Jurkat, Clone E6-1 (cell line): ENCODE results near the gene RASSF3.

Source experiments
- DNase-seq: peaks from one replicate; pipeline ENCODE4 v3.0.0-alpha.2; 2011; ENCODE audit warnings: low read depth, low spot score
- H3K4me3 ChIP-seq: 2 replicates; pipeline ENCODE4 v1.5.1; 2011; ENCODE audit warnings: mild to moderate bottlenecking, low read length, control low read depth, moderate library complexity

Gene RASSF3

DNA sequence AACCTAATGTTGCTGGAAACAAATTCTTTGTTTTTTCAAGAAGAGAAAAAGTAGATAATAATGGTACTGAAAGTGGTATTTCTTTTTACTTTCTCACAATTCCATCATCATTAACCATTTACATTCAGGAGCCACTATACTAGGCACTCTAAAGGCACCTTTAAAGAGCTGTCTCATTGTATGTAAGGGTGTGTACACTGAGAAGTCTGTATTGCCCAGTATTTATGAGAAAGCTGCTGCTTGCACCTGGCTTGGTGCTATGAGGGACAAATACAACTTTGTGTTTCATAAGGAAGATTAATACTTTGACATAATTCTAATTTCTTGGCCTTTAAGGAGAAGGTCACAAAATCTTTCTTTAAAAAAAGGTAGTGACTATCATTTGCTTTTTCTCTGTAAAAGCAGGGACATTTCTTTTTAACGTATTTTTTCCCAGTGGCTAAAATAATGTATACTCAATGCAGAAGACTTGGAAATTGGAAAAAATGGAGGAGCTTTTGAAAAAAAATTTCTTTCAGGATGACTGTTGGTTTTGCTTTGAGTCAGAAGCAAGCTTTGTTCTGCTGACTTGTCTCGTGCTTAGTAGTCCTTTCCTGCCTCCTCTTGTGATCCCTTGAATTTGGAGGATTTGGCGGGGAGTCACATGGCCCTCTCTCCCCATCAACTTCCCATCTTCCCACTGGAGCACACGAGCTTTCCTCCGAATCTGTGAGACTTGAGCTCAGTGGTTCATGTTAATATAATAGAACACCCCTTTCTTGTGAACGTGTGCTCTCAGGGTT lies 50.1 kb downstream of the RASSF3 start:
- no peak overlapping the region for H3K4me3 ChIP-seq
- DNase-seq, result no peak

DNA sequence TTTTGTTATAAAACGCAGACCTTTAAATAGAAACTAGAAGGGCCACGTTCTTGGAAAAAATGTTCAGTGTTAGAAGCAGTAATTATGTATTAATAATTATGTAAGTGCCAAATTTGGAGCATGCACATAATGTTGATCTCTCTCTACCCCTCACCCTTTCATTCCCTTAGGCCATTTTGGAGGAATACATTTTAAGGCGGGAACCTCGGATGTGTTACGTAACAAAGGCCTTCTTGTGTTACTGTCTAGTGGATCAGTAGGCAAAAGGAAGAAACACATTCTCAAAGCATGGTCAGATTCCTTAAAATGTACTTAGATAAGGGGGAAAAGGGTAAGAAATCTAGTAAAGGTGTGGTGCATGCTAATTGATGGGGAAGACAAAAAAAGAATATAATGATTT lies 52.7 kb downstream of the RASSF3 start:
- H3K4me3 ChIP-seq, result no peak overlapping the region
- DNase-seq, result no peak

DNA sequence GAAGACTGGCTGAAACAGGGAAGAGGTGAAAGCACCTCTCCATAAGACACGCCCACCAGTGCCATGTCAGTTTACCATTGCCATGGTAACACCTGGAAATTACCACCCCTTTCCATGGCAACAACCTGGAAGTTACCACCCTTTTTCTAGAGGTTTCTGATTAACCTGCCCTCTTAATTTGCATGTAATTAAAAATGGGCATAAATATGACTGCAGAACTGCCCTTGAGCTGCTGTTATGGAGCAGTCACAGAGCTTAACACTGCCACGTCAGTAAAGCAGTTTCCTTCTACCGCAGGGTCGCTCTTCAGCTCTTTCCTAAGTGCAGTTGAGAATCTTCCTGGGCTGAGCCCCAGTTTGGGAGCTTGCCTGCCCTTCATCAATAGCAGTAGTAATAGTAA lies 55.2 kb downstream of the RASSF3 start:
- DNase-seq, result no peak
- H3K4me3 ChIP-seq, result no peak overlapping the region

DNA sequence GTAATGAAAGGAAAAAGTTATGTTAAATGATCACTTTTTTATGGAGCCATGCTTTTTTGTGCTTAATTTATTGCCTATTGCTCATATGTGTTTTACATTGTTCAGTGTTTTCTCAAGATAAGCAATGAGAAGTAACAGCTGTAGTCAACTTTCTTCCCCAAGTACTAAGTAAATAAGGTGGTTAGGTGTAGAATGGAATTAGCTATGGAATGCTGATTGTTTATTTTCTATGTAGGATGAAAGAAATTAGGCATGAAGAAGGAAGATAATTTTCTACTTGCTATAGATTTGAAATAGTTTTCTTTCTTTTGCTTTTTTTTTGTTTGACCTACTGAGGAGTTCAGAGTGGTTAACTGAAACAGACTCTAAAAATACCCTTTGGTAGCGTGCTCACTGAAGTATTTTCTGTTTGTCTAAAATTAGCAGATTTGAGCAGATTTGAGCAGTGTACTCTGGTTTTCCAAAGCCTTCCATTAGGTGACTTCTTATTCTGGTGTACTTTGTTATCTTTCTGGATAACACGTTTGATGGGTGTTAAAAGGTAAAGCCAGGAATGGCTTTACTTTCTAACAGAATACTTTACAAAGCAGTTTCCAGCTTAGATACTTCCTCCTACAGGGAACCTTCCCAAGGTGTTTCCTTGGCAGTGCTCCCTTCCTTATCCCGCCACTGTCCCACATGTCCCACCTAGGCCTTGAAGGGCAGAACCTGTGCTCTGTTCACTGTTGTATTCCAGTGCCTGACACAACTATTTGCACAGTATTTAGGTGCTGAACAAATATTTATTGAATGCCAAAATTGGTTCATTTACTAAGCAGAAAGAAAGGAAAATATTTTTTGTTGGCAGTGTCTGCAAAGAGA lies 56.0 kb downstream of the RASSF3 start:
- no peak for DNase-seq
- H3K4me3 ChIP-seq, result no peak overlapping the region

DNA sequence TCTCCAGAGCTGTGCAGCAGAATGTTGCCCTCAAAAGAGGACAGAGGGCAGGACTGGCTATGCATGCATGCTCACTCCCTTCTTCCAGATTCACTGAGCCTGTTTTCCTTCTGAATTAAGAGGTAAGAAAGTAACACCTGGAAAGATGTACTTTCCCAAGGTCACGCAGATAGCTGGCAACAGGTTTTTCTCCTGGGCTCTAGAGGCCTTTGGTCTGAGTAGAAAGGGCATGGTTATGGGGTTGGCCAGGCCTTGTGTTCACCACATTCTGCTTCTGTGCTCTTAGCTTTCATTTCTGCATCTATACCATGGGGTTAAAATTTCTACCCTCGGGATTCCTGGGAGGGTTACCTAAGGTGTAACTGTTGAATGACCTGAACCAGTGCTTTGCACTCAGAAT lies 57.5 kb downstream of the RASSF3 start:
- no peak for DNase-seq
- H3K4me3 ChIP-seq, result no peak overlapping the region

DNA sequence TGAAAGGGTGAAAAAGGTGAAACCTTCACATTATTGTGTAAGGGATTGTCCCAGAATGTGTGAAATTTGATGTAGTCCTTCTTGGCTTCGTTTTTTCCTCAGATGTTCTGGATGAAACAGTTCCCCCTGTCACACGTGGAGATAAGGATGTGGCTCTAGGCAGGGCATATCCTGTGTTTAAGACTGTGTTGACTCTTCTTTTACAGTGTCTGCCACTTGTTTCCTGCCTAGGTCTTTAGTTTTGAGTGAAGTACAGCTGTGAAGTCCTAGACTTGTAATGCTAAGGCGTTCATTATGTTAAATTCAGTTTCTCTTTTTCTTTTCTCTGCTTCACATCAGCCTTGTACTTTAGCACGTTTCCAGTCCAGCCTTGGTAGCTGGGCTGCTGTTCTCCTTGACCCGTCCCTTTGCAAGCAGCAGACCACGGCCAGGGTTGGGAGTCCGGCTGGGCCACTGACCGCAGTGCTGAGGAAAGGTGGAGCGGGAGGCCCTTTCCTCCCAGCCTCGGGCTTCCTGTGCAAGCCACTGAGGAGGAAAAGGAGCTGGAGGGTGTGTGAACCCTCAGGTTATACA lies 59.1 kb downstream of the RASSF3 start:
- peak overlapping the region; percentile 64 for H3K4me3 ChIP-seq

DNA sequence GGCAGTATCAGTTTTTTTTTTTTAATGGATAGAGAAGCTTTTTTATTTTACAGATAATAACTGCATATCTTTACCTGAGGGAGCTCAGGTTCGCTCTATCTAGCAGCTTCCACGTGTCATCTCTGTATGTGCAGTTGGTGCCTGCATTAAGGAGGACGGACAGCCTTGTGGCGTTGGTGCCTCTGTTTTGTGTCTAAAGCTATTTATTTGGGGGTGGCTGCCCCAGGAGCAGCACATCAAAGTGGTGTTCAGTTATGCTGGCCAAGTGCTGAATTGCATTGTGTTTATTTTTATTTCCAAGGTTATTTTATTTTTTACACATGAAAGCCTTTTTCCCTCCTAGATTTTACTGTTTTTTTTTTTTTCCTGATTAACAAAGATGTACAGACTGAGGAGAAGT lies 59.7 kb downstream of the RASSF3 start:
- H3K4me3 ChIP-seq, result peak overlapping the region; percentile 64

More for the DNA sequence above, 59.1 kb downstream of the RASSF3 start:
- DNase-seq, result peak; percentile 93

DNA sequence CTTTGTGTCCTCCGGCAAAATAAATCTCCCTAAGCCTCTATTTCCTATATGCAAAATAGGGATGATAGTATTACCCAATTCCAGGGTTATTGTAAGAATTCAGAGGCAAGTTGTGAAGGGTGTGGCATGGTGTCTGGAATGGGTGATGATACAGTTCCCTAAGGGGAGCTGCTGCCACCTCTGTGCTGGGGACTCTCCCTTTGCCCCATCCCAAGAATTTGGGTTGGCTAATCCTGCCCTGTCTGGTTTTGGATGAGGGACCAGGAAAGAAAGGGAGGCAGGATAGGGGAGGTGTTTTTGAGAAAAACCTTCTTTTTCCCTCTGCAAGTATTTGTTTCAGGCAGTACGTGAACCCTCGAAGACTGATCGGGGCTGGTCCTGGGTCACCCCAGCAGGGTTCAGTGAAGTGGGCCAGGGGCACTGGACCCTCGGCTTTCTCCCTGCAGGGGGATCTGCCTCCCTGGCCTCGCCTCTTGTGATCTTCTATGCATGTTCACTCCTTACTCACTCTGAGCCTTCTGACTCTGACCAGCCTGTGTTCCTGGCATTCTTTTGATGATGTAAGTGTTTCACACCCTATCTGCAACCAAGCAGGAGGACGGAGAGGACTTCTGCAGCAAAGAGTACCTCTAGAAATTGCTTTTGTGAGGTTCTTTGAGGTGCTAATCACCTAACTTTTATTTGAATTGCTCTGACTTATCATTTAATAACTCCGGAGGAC lies 60.8 kb downstream of the RASSF3 start:
- no peak overlapping the region for H3K4me3 ChIP-seq
- no peak for DNase-seq

More for the DNA sequence above, 59.7 kb downstream of the RASSF3 start:
- no peak for DNase-seq

DNA sequence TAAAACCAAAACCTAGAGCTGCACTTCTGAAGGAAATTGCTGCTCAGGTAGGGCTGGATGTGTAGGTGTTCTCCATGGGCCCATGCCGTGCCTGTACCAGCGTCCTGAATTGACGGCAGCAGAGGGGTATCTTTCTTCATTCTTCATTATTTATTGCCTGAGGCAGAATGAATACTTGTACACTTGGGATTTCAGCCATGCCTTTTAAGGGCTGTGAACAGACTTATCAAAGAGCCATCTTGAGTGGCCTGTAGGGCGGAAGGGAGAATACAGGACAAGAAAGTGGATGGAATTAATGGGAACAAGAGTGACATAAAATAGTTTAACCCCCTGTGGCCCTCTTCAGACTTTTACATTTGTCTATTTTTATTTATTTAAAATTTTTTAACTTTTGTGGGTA lies 61.4 kb downstream of the RASSF3 start:
- DNase-seq, result no peak

DNA sequence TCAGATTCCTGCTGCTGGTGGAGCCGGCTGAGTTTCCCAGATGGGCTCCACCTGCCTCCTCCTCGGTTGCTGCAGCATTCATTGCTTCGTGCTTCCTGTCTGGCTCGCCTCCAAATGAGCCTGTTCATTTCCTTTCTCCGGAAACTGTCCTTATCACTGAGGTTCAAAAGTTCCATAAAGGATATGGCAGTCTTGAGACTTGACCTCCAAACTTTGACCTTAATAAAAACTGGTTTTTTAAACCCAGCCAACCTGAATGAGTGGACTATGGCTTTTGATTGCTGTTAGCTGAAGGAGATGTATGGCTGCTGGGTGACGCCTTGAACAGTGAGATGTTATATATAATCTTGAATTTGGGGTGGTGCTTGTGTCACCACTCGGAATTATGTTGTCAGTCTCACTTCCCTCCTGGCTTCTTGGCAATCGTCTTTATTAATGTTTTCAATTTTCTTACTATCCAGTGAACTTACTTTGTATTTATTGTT lies 62.7 kb downstream of the RASSF3 start:
- peak; percentile 67 for DNase-seq
- no peak overlapping the region; the same call in 1 of the 2 replicates for H3K4me3 ChIP-seq

More for the DNA sequence above, 61.4 kb downstream of the RASSF3 start:
- H3K4me3 ChIP-seq, result no peak overlapping the region

DNA sequence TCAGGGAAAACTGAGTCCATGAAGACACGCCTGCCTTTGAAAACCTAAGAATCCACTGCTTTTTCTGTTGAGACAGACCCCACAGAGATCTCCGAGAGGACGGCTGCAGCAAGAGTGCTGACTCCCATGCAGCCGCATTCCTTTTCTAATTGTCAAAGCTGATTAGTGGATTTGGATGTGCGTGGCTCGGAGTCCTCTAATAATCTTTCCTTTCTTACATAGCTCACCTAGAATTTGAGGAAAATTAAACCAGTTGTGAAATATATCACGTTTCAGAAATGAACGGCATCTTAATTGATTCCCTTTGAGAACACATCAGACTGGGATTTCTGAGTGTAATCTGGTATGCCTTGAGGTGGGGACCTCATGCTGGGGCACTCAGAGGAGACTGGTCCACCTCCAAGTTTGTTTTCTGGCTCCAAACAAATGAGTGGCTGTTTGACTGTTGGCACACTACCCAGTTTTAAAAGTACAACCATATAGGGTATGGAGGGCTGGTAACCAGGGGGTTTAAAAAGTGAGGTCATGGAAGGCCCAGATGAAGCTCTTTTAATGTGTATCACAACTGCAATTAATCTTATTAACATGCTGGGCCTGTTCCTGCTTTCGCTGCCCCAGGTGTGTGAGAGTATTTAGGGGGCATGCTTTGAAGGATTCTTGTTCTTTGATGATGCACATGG lies 63.3 kb downstream of the RASSF3 start:
- no peak for DNase-seq

DNA sequence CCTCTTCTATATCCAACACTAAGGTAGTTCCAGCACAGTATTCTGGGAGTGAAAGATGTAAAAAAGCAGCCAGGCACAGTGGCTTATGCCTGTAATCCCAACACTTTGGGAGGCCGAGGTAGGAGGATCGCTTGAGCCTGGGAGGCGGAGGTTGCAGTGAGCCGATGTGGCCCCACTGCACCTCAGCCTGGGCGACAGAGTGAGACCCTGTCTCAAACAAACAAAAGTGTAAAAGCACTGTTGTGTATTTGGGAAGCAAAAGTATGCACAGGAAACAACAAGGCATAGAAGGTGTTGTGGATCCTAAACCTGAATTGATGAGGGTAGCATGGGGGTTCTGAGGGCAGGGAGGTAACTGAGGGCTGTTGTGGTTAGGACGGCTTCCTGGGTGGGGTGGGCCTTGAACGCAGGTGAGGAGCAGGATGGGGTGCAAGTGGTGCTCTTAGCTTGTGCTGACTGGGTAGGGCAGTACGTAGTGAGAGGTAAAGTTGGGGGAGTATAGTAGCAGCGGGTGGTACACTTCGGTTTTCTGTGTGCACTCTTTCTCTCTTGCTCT lies 64.2 kb downstream of the RASSF3 start:
- H3K4me3 ChIP-seq, result no peak overlapping the region; the same call in 1 of the 2 replicates
- peak; percentile 72 for DNase-seq

More for the DNA sequence above, 63.3 kb downstream of the RASSF3 start:
- H3K4me3 ChIP-seq, result no peak overlapping the region

DNA sequence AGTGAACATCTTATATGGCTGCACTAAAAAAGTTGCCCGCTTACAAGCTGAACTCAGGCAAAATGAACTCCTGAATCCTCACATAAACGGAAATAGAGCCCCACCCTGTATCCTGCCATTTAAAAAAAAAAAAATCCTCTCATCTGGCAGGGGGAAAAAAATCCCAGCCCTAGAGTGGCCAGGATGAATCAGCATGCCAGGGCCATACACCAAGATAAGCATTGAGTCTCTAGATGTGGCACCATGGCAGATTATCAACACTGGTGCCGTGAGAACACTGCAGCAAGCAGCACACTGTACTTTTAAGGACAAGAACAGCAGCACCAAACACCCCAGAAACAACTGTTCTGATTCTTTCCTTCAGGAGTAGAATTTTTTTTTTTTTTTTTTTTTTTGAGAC lies 65.5 kb downstream of the RASSF3 start:
- no peak for DNase-seq
- no peak overlapping the region for H3K4me3 ChIP-seq

DNA sequence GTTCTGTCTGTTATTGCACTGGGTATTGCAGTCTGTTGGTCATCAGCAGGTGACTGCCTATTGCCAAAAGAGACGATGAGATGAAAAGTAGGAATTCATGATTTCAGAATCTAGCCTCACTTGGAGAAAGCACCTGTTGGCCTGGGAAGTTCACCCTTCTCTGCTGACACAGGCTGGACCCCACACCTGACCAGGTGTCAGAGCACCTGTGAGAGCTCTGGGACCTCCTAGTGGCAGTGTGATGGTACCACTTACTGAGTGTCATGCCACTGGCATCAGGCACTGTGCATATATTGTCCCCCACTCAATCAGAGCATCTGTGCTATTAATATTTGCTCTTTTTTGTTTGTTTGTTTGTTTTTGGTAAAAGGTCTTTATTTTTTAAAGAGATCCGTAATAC lies 68.0 kb downstream of the RASSF3 start:
- no peak for DNase-seq
- H3K4me3 ChIP-seq, result no peak overlapping the region

DNA sequence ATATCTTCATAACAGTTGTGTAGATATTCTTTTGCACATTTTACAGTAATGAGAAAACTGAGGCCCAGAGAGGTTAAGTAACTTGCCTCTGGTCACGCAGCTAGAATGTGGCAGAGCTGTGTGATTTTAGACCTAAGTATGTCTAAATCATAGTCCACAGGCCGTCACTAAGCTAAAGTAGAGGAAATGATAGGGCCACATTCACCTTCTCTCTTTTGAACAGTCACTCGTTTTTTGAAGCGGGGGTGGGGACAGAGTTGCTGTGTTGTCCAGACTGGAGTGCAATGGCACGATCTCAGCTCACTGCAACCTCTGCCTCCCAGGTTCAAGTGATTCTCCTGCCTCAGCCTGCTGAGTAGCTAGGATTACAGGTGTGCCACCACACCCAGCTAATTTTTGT lies 68.5 kb downstream of the RASSF3 start:
- no peak for DNase-seq

DNA sequence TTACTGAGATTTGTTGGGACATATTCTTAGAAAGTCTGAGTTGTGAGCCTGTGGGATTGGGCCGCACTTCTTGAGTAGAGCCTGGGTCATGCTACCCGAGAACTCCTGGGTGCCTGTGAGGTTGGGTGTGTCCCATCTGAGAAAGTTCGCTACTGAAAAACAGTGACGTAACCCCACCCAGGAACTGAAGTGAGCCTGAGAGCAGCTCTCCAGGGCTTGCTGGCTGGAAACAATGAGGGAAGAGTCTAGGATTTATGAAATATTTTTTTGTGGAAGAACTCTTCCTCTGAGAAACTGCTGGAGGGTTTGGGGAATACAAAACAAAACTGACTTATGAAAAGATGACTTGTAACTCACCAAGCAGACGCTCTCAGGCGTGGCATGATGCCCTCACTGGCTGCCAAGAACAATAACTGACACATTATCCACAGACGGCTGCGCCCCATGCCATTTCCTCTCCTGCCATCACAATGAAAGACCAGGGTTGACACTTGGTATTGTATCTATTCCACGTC lies 69.2 kb downstream of the RASSF3 start:
- DNase-seq, result no peak
- no peak overlapping the region for H3K4me3 ChIP-seq

More for the DNA sequence above, 68.5 kb downstream of the RASSF3 start:
- H3K4me3 ChIP-seq, result no peak overlapping the region

DNA sequence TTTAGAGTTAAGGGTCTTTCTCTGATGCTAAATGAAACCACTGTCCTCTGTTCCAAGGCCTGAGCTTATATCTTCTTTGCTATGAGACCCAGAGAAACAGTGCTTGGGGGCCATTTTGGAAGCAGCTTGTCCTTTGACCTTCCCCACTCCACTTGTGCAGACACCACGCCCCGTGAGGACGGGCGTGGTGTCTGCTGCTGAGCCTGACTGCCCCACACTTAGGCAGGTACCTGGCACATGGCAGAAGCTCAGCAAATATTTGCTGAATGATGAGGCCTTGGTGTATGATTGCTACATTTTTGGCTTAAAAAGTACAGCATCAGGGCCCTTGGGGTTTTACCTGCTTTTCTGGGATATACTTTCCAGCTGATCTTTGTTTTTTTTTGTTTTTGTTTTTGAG lies 69.9 kb downstream of the RASSF3 start:
- H3K4me3 ChIP-seq, result no peak overlapping the region
- no peak for DNase-seq
